HCT116 (cell line): ENCODE results near the gene SRSF2. TPM values are rescaled to one million over a fixed set of nuclear protein-coding genes. Genes with fewer than 3 reads are reported as not detected.
A peak's percentile ranks its signal among the peaks of the same experiment; 100 is the strongest.

Experiments used
- ATAC-seq: fragments of 200-7000 bp; cut with Tn5 transposase; 2 replicates; pipeline ENCODE4 v1.9.1; 2020; ENCODE audit warnings: mild to moderate bottlenecking, moderate library complexity
- BruUV-seq: library from RNA; stranded (reverse); fragments of 400-500 nt; replicated peaks from 2 replicates; lab custom pipeline; 2021; lab: Mats Ljungman, UMichigan
- CTCF ChIA-PET: fragments of 300-600 bp; sonication (Branson Sonifier 250); formaldehyde crosslinking; loops from one replicate; lab custom pipeline; 2021; ENCODE audit warnings: antibody characterized with exemption; lab: Charles Lee
- POLR2A ChIA-PET: fragments of 300-600, 350-600 bp; sonication (Branson Sonifier 250); formaldehyde crosslinking; loops from one replicate; lab custom pipeline; 2021; ENCODE audit warnings: antibody characterized with exemption; lab: Charles Lee
- RAD21 ChIA-PET, 2 experiments: fragments of 300-600 bp; sonication (Branson Sonifier 250); formaldehyde crosslinking; loops; one replicate each; lab custom pipeline; 2023; ENCODE audit warnings: low total read pairs in 2 of 2; ENCODE audit not compliant: uncharacterized antibody in 2 of 2, unreplicated experiment in 2 of 2, low non-redundant PET in 1 of 2; lab: Charles Lee
- DNase-seq: peaks from one replicate; pipeline ENCODE4 v3.0.0-alpha.2; 2010; ENCODE audit warnings: low read depth, low spot score
- H2AFZ ChIP-seq: fragments of 200-600 bp; shearing (Covaris generic), sonication (generic); 2 replicates; pipeline ENCODE4 v1.6.1; 2017; ENCODE audit warnings: low read depth, mixed run types, mixed read lengths, antibody characterized with exemption, low read length; ENCODE audit not compliant: poor library complexity, severe bottlenecking
- H3K27ac ChIP-seq: 2 replicates; pipeline ENCODE4 v1.5.1; 2012; ENCODE audit warnings: low read depth, low read length
- H3K27me3 ChIP-seq: fragments of 200-600 bp; sonication (generic); 2 replicates; pipeline ENCODE4 v1.6.1; 2016; ENCODE audit warnings: mixed run types, low read length, mixed read lengths; ENCODE audit not compliant: insufficient read depth
- H3K36me3 ChIP-seq, 2 experiments: fragments of 200-500 bp in 1 of 2; fragments of 200-600 bp in 1 of 2; sonication (Bioruptor generic) in 1 of 2; sonication (generic) in 1 of 2; 2 replicates each; pipeline versions ENCODE4 v1.5.1 to v1.6.1; 2014 to 2016; ENCODE audit warnings: low read length in 2 of 2, inconsistent platforms in 1 of 2, mixed read lengths in 1 of 2, mixed run types in 1 of 2; ENCODE audit not compliant: insufficient read depth in 2 of 2, control insufficient read depth in 1 of 2
- H3K4me1 ChIP-seq, 2 experiments: fragments of 200-600 bp in 1 of 2; sonication (generic) in 1 of 2; 2 replicates each; pipeline versions ENCODE4 v1.5.1 to v1.6.1; 2012 to 2017; ENCODE audit warnings: low read length in 2 of 2, inconsistent platforms in 1 of 2, mild to moderate bottlenecking in 1 of 2, mixed read lengths in 1 of 2, mixed run types in 1 of 2, moderate library complexity in 1 of 2; ENCODE audit not compliant: insufficient read depth in 2 of 2, control insufficient read depth in 1 of 2
- H3K4me2 ChIP-seq: fragments of 200-600 bp; sonication (generic); 2 replicates; pipeline ENCODE4 v1.6.1; 2017; ENCODE audit warnings: mixed run types, low read length, mixed read lengths
- H3K4me3 ChIP-seq, 2 experiments: fragments of 200-600 bp in 1 of 2; sonication (generic) in 1 of 2; replicated peaks in 1 of 2; 2 replicates each; pipeline ENCODE4 v1.5.1; 2011 to 2016; ENCODE audit warnings: low read length in 2 of 2, control low read depth in 1 of 2, low read depth in 1 of 2, mild to moderate bottlenecking in 1 of 2, mixed read lengths in 1 of 2, mixed run types in 1 of 2
- H3K79me2 ChIP-seq: fragments of 200-600 bp; sonication (generic); 2 replicates; pipeline ENCODE4 v1.6.1; 2017; ENCODE audit warnings: mild to moderate bottlenecking, mixed run types, low read length, moderate library complexity, mixed read lengths; ENCODE audit not compliant: insufficient read depth
- H3K9ac ChIP-seq: fragments of 200-600 bp; sonication (generic); 2 replicates; pipeline ENCODE4 v1.6.1; 2016; ENCODE audit warnings: low read length, mixed read lengths
- H3K9me2 ChIP-seq: fragments of 200-600 bp; sonication (generic), shearing (Covaris generic); 2 replicates; pipeline ENCODE4 v1.6.1; 2017; ENCODE audit warnings: mixed run types, mild to moderate bottlenecking, moderate library complexity; ENCODE audit not compliant: insufficient read depth
- H3K9me3 ChIP-seq, 2 experiments: fragments of 200-500 bp in 1 of 2; fragments of 200-600 bp in 1 of 2; sonication (Bioruptor generic) in 1 of 2; sonication (generic) in 1 of 2; 2 replicates each; pipeline ENCODE4 v1.6.1; 2014 to 2017; ENCODE audit warnings: low read length in 2 of 2, mixed read lengths in 2 of 2, inconsistent platforms in 1 of 2, low read depth in 1 of 2, mild to moderate bottlenecking in 1 of 2, mixed run types in 1 of 2, moderate library complexity in 1 of 2; ENCODE audit not compliant: control insufficient read depth in 1 of 2, insufficient read depth in 1 of 2
- H4K20me1 ChIP-seq: fragments of 200-600 bp; sonication (generic), shearing (Covaris generic); 2 replicates; pipeline ENCODE4 v1.6.1; 2017; ENCODE audit warnings: mixed run types, mild to moderate bottlenecking, moderate library complexity; ENCODE audit not compliant: insufficient read depth
- ATF3 ChIP-seq: IDR thresholded peaks from 2 replicates; pipeline ENCODE4 v1.6.1; 2012
- CEBPB ChIP-seq: IDR thresholded peaks from 2 replicates; pipeline ENCODE4 v1.6.1; 2012; ENCODE audit warnings: low read depth
- CTCF ChIP-seq, 3 experiments: fragments of 200-600 bp in 1 of 3; sonication (generic) in 1 of 3; IDR thresholded peaks in 2 of 3; conservative IDR thresholded peaks in 1 of 3; 2 replicates each; pipeline ENCODE4 v1.5.1; 2012 to 2017; ENCODE audit warnings: low read depth in 2 of 3, low read length in 2 of 3, antibody characterized with exemption in 1 of 3, borderline replicate concordance in 1 of 3, control low read depth in 1 of 3, mild to moderate bottlenecking in 1 of 3, mixed read lengths in 1 of 3, mixed run types in 1 of 3, moderate library complexity in 1 of 3; ENCODE audit not compliant: insufficient read depth in 1 of 3
- EZH2phosphoT487 ChIP-seq: fragments of 200-600 bp; IDR thresholded peaks from 2 replicates; pipeline ENCODE4 v1.6.1; 2018; ENCODE audit warnings: antibody characterized with exemption, borderline replicate concordance
- JUND ChIP-seq: IDR thresholded peaks from 2 replicates; pipeline ENCODE4 v1.6.1; 2012
- MAX ChIP-seq: IDR thresholded peaks from 2 replicates; pipeline ENCODE4 v1.6.1; 2012
- POLR2A ChIP-seq: IDR thresholded peaks from 2 replicates; pipeline ENCODE4 v1.7.0; 2011; ENCODE audit warnings: borderline replicate concordance; ENCODE audit not compliant: insufficient read depth, insufficient read length; ENCODE audit errors: extremely low read depth
- POLR2AphosphoS5 ChIP-seq: IDR thresholded peaks from 2 replicates; pipeline ENCODE4 v1.6.1; 2011; ENCODE audit warnings: mild to moderate bottlenecking, low read depth, low read length, moderate library complexity
- SIN3A ChIP-seq: IDR thresholded peaks from 2 replicates; pipeline ENCODE4 v1.6.1; 2012; ENCODE audit warnings: low read depth
- SP1 ChIP-seq: IDR thresholded peaks from 2 replicates; pipeline ENCODE4 v1.6.1; 2012; ENCODE audit warnings: low read depth
- TCF7L2 ChIP-seq: IDR thresholded peaks from 2 replicates; pipeline ENCODE4 v1.7.0; 2011; ENCODE audit warnings: borderline replicate concordance, inconsistent platforms; ENCODE audit not compliant: insufficient read depth, insufficient read length; ENCODE audit errors: extremely low read depth
- YY1 ChIP-seq: IDR thresholded peaks from 2 replicates; pipeline ENCODE4 v1.6.1; 2011; ENCODE audit warnings: low read length, low read depth, moderate library complexity, mild to moderate bottlenecking; ENCODE audit not compliant: insufficient replicate concordance; ENCODE audit errors: extremely low read depth
- ZBTB33 ChIP-seq: IDR thresholded peaks from 2 replicates; pipeline ENCODE4 v1.6.1; 2011; ENCODE audit warnings: mild to moderate bottlenecking, low read length, moderate library complexity; ENCODE audit not compliant: insufficient replicate concordance; ENCODE audit errors: extremely low read depth
- intact Hi-C: fragments of 100-400 bp; cut with micrococcal nuclease; formaldehyde crosslinking; loops from 2 replicates; pipeline ENCODE4 v1.10.0; 2022
- total RNA-seq: library from RNA; stranded (reverse); gene quantifications from one replicate; pipeline ENCODE4 v1.2.1, GENCODE V29; 2021; ENCODE audit not compliant: unreplicated experiment

The SRSF2 gene
- total RNA-seq, 1 experiment from 2014 or later = 422 TPM

- TF ChIP-seq SIN3A (no peak), ATF3 (no peak), EZH2phosphoT487 (no peak)
Observed at GRCh38 chr17:76738468-76738850, 1.3 kb upstream of the SRSF2 start (continued).

GRCh38 chr17:76737676-76738467 lies 741 bp upstream of the SRSF2 start, which contains the start of gene MFSD11:
Gene MFSD11 (plus strand): TSS chr17:76738119. CDS start chr17:76738353, 234 bp downstream.
- Histone ChIP-seq H3K9me2 (no peaks in the 10 kb centered on the region), H4K20me1 (peaks cover 35% of the 10 kb centered on the region), H3K36me3 (peaks cover 35 to 40% of the 10 kb centered on the region in 2 experiments), H3K9ac (peak within 1 kb of the TSS; percentile 97)
- intact Hi-C loops = no loop called here
- POLR2A ChIA-PET = interaction anchor here (0.6 to 3.7 kb wide), 8 partner anchors 8 to 145 kb away, joined by 3 to 27 read pairs (median 5); partner anchors contain the start of genes JMJD6 and METTL23
- RAD21 ChIA-PET = no interaction called here
- peak; percentile 80 for DNase-seq
- no TSS peak for BruUV-seq
- peak; percentile 74 for TF ChIP-seq ZBTB33
- peak; percentile 31 for TF ChIP-seq SP1
- peak; percentile 34 for TF ChIP-seq TCF7L2
- no peak for TF ChIP-seq ATF3
- no peak for TF ChIP-seq POLR2A
- TF ChIP-seq CEBPB = no peak
- TF ChIP-seq MAX = peak; percentile 82
- TF ChIP-seq POLR2AphosphoS5 = peak; percentile 55
- peak; percentile 99 for TF ChIP-seq SIN3A
- TF ChIP-seq JUND = peak; percentile 65; the same call in 1 of the 2 replicates
- TF ChIP-seq CTCF (IDR thresholded peaks at IDR 0.05 in 2 of 3, conservative IDR thresholded peaks at IDR 0.05 in 1 of 3; ENCODE audit: borderline replicate concordance in 1 of 3, insufficient read depth in 1 of 3, low read depth in 2 of 3, low read length in 2 of 3) = no peak
- peak; percentile 76 for TF ChIP-seq YY1
- TF ChIP-seq, all 23 proteins: peak for 8
- peak; percentile 74 for ATAC-seq
- Histone ChIP-seq H3K79me2 (peaks cover 43% of the 10 kb centered on the region), H3K27ac (peak within 1 kb of the TSS; percentile 92), H2AFZ (peak within 1 kb of the TSS; percentile 30), H3K4me2 (peak within 1 kb of the TSS; percentile 94), H3K27me3 (no peaks in the 10 kb centered on the region), H3K4me1 (peaks cover 16 to 32% of the 10 kb centered on the region in 2 experiments), H3K4me3 (peak within 1 kb of the TSS; percentile 71 to 91), H3K9me3 (no peaks in the 10 kb centered on the region)
- CTCF ChIA-PET = interaction anchor here (0.6 to 1.7 kb wide), 2 partner anchors 10 to 155 kb away, joined by 3 to 6 read pairs; no protein-coding TSS in a partner anchor
